H9 (cell line): Measurements from ENCODE around the gene DTHD1. TPM values are rescaled to one million over a fixed set of nuclear protein-coding genes. Genes with fewer than 3 reads are reported as not detected.

Experiments
- DNase-seq: peaks from one replicate; pipeline ENCODE4 v3.0.0-alpha.2; 2017
- H2AFZ ChIP-seq: one replicate; pipeline ENCODE4 v1.6.1; 2013; ENCODE audit warnings: mild to moderate bottlenecking, low read length, control low read depth, moderate library complexity
- H2AK5ac ChIP-seq: 2 replicates; pipeline ENCODE4 v1.6.1; 2013; ENCODE audit warnings: low read length, control low read depth, mixed read lengths; ENCODE audit not compliant: insufficient read length
- H2BK120ac ChIP-seq: one replicate; pipeline ENCODE4 v1.6.1; 2013; ENCODE audit warnings: low read depth, mild to moderate bottlenecking, low read length, control low read depth, inconsistent platforms; ENCODE audit not compliant: poor library complexity, severe bottlenecking
- H2BK12ac ChIP-seq: 2 replicates; pipeline ENCODE4 v1.6.1; 2013; ENCODE audit warnings: low read length, control low read depth, mixed read lengths, low read depth; ENCODE audit not compliant: insufficient read length
- H2BK15ac ChIP-seq: 2 replicates; pipeline ENCODE4 v1.6.1; 2013; ENCODE audit warnings: low read depth, low read length, control low read depth
- H2BK20ac ChIP-seq: one replicate; pipeline ENCODE4 v1.6.1; 2013; ENCODE audit warnings: low read depth, mild to moderate bottlenecking, low read length, control low read depth, inconsistent platforms; ENCODE audit not compliant: poor library complexity, severe bottlenecking
- H2BK5ac ChIP-seq: 2 replicates; pipeline ENCODE4 v1.6.1; 2013; ENCODE audit warnings: low read length, control low read depth, mixed read lengths; ENCODE audit not compliant: insufficient read length
- H3K14ac ChIP-seq: 2 replicates; pipeline ENCODE4 v1.6.1; 2013; ENCODE audit warnings: low read length, control low read depth; ENCODE audit not compliant: insufficient read depth
- H3K18ac ChIP-seq: 2 replicates; pipeline ENCODE4 v1.6.1; 2013; ENCODE audit warnings: low read depth, mild to moderate bottlenecking, mixed read lengths, low read length, control low read depth; ENCODE audit not compliant: insufficient read length
- H3K23ac ChIP-seq: 2 replicates; pipeline ENCODE4 v1.6.1; 2013; ENCODE audit warnings: low read length, control low read depth, mixed read lengths, low read depth; ENCODE audit not compliant: insufficient read length
- H3K23me2 ChIP-seq: 2 replicates; pipeline ENCODE4 v1.6.1; 2013; ENCODE audit warnings: low read depth, mild to moderate bottlenecking, mixed read lengths, low read length, control low read depth; ENCODE audit not compliant: insufficient read length, poor library complexity, severe bottlenecking
- H3K27ac ChIP-seq: 2 replicates; pipeline ENCODE4 v1.5.1; 2013; ENCODE audit warnings: low read length, control low read depth, mixed read lengths, low read depth; ENCODE audit not compliant: insufficient read length
- H3K27me3 ChIP-seq: 2 replicates; pipeline ENCODE4 v1.6.1; 2013; ENCODE audit warnings: low read length, control low read depth, inconsistent platforms; ENCODE audit not compliant: insufficient read depth
- H3K4ac ChIP-seq: 2 replicates; pipeline ENCODE4 v1.6.1; 2013; ENCODE audit warnings: low read depth, mild to moderate bottlenecking, control low read depth, inconsistent platforms, low read length, moderate library complexity
- H3K4me1 ChIP-seq: 2 replicates; pipeline ENCODE4 v1.6.1; 2013; ENCODE audit warnings: low read length, control low read depth, inconsistent platforms; ENCODE audit not compliant: insufficient read depth
- H3K4me2 ChIP-seq: 2 replicates; pipeline ENCODE4 v1.6.1; 2013; ENCODE audit warnings: low read length, control low read depth, mixed read lengths; ENCODE audit not compliant: insufficient read length, insufficient read depth
- H3K56ac ChIP-seq: 2 replicates; pipeline ENCODE4 v1.6.1; 2013; ENCODE audit warnings: low read depth, mild to moderate bottlenecking, mixed read lengths, low read length, control low read depth; ENCODE audit not compliant: insufficient read length
- H3K79me1 ChIP-seq: 2 replicates; pipeline ENCODE4 v1.6.1; 2013; ENCODE audit warnings: low read depth, mild to moderate bottlenecking, moderate library complexity, low read length, control low read depth, inconsistent platforms; ENCODE audit not compliant: insufficient read depth, poor library complexity, severe bottlenecking
- H3K79me2 ChIP-seq: 2 replicates; pipeline ENCODE4 v1.6.1; 2013; ENCODE audit warnings: low read length, control low read depth, inconsistent platforms; ENCODE audit not compliant: insufficient read depth
- H3K9ac ChIP-seq: 2 replicates; pipeline ENCODE4 v1.6.1; 2013; ENCODE audit warnings: low read length, control low read depth, mixed read lengths; ENCODE audit not compliant: insufficient read length; ENCODE audit errors: extremely low read depth
- H3K9me3 ChIP-seq: one replicate; pipeline ENCODE4 v1.6.1; 2013; ENCODE audit warnings: low read depth, low read length, inconsistent platforms; ENCODE audit not compliant: control insufficient read depth
- H3T11ph ChIP-seq: one replicate; pipeline ENCODE4 v1.6.1; 2013; ENCODE audit warnings: mild to moderate bottlenecking, low read length, control low read depth, inconsistent platforms
- H4K20me1 ChIP-seq: one replicate; pipeline ENCODE4 v1.6.1; 2013; ENCODE audit not compliant: control insufficient read depth, insufficient read length, insufficient read depth
- H4K5ac ChIP-seq: 2 replicates; pipeline ENCODE4 v1.6.1; 2013; ENCODE audit warnings: low read depth, mild to moderate bottlenecking, mixed read lengths, low read length, control low read depth; ENCODE audit not compliant: insufficient read length
- H4K8ac ChIP-seq: replicated peaks from 2 replicates; pipeline ENCODE4 v1.6.1; 2013; ENCODE audit warnings: low read length, control low read depth, mixed read lengths, low read depth; ENCODE audit not compliant: insufficient read length
- H4K91ac ChIP-seq: 2 replicates; pipeline ENCODE4 v1.6.1; 2013; ENCODE audit warnings: low read depth, mild to moderate bottlenecking, moderate library complexity, mixed read lengths, low read length, control low read depth; ENCODE audit not compliant: insufficient read length
- H3K27ac Mint-ChIP-seq, 3 experiments: 2 replicates in 2 of 3; 3 replicates in 1 of 3; pipeline ENCODE4 v1.8.0; 2020 to 2021; ENCODE audit warnings: mixed read lengths in 3 of 3, mild to moderate bottlenecking in 1 of 3, moderate library complexity in 1 of 3
- H3K27me3 Mint-ChIP-seq: 2 replicates; pipeline ENCODE4 v1.8.0; 2021; ENCODE audit warnings: low read depth, mild to moderate bottlenecking, moderate library complexity, mixed read lengths
- H3K36me3 Mint-ChIP-seq, 3 experiments: 2 replicates in 2 of 3; 3 replicates in 1 of 3; pipeline ENCODE4 v1.8.0; 2020 to 2021; ENCODE audit warnings: low read depth in 3 of 3, mixed read lengths in 3 of 3; ENCODE audit not compliant: insufficient read depth in 1 of 3
- H3K4me1 Mint-ChIP-seq, 2 experiments: 2 replicates each; pipeline ENCODE4 v1.8.0; 2020; ENCODE audit warnings: mixed read lengths in 2 of 2
- H3K4me3 Mint-ChIP-seq, 2 experiments: 2 replicates in 1 of 2; 3 replicates in 1 of 2; pipeline ENCODE4 v1.8.0; 2020 to 2021; ENCODE audit warnings: mild to moderate bottlenecking in 2 of 2, mixed read lengths in 2 of 2, moderate library complexity in 1 of 2
- H3K9me3 Mint-ChIP-seq, 2 experiments: 2 replicates in 1 of 2; 3 replicates in 1 of 2; pipeline ENCODE4 v1.8.0; 2020; ENCODE audit warnings: mild to moderate bottlenecking in 2 of 2, mixed read lengths in 2 of 2, moderate library complexity in 1 of 2
- WGBS: extraction: QIAGEN DNeasy Blood & Tissue Kit; methylation state at CpG from one replicate; pipeline ENCODE4 v1.1.7; 2013; ENCODE audit warnings: missing lambda C conversion rate, low lambda C conversion rate, mixed read lengths; ENCODE audit not compliant: insufficient read length; ENCODE audit errors: extremely low coverage; 5-methylcytosine and 5-hydroxymethylcytosine counted together
- total RNA-seq: library from RNA; stranded (reverse); gene quantifications from 2 replicates; pipeline ENCODE4 v1.2.1, GENCODE V29; 2021
- TF ChIP-seq, protein P1 (sequence below): fragments of 200-600 bp; sonication (generic); conservative IDR thresholded peaks from 3 replicates; pipeline ENCODE4 v1.8.0; 2021; ENCODE audit warnings: antibody characterized with exemption, mild to moderate bottlenecking

Gene DTHD1
- total RNA-seq, 1 experiment from 2014 or later, result not detected

DNA sequence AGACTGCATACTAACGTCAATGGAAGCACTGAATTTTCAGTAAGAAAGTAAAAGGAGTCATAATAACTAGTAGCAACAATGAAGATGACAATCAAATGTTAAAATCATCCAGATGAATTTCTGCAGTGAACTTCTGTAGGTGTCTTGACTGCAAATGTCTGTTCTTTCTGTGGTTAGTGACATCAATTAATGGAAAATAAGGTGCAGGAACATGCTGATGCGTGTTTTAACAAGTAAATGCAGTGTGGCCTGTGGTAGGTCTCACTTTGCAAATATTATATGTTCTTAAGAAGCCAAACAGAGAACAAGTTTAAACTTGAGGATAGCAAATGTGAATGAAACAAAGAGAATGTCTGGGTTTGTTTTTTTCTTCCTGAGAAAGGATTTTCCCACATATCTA lies 2.6 kb upstream of the DTHD1 start:
- no peak overlapping the region for H3K27ac Mint-ChIP-seq
- Histone ChIP-seq H4K8ac (no peak overlapping the region), H2BK120ac (no peak overlapping the region), H3K14ac (no peak overlapping the region), H3T11ph (no peak overlapping the region), H3K27ac (no peak overlapping the region), H3K9me3 (no peaks in the 10 kb centered on the region), H2BK5ac (no peak overlapping the region), H3K56ac (no peak overlapping the region), H2BK20ac (no peak overlapping the region), H4K5ac (no peak overlapping the region), H4K91ac (no peak overlapping the region), H2BK12ac (no peak overlapping the region), H3K79me2 (no peaks in the 10 kb centered on the region), H2AFZ (no peak overlapping the region), H3K4ac (no peak overlapping the region), H3K23ac (no peak overlapping the region), H3K79me1 (no peaks in the 10 kb centered on the region), H3K23me2 (no peaks in the 10 kb centered on the region), H2BK15ac (no peak overlapping the region), H3K27me3 (no peaks in the 10 kb centered on the region), H3K4me2 (no peak overlapping the region), H2AK5ac (no peak overlapping the region), H4K20me1 (no peaks in the 10 kb centered on the region), H3K18ac (no peak overlapping the region), H3K9ac (no peak overlapping the region), H3K4me1 (no peaks in the 10 kb centered on the region)
- no peak for DNase-seq
- H3K27me3 Mint-ChIP-seq, result no peaks in the 10 kb centered on the region; the same call in 1 of the 2 replicates
- WGBS, result no CpG with 5 or more reads among the region's 2 CpGs
- no peaks in the 10 kb centered on the region for H3K9me3 Mint-ChIP-seq
- H3K4me3 Mint-ChIP-seq, result no peak overlapping the region
- TF ChIP-seq, protein P1, sequence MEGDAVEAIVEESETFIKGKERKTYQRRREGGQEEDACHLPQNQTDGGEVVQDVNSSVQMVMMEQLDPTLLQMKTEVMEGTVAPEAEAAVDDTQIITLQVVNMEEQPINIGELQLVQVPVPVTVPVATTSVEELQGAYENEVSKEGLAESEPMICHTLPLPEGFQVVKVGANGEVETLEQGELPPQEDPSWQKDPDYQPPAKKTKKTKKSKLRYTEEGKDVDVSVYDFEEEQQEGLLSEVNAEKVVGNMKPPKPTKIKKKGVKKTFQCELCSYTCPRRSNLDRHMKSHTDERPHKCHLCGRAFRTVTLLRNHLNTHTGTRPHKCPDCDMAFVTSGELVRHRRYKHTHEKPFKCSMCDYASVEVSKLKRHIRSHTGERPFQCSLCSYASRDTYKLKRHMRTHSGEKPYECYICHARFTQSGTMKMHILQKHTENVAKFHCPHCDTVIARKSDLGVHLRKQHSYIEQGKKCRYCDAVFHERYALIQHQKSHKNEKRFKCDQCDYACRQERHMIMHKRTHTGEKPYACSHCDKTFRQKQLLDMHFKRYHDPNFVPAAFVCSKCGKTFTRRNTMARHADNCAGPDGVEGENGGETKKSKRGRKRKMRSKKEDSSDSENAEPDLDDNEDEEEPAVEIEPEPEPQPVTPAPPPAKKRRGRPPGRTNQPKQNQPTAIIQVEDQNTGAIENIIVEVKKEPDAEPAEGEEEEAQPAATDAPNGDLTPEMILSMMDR, result no peak
- no peaks in the 10 kb centered on the region for H3K36me3 Mint-ChIP-seq
- peaks cover 6 to 8% of the 10 kb centered on the region in 2 experiments for H3K4me1 Mint-ChIP-seq
